Raji (cell line): ENCODE data around the gene CNNM4.

ENCODE experiments used
- POLR2A ChIP-seq: IDR thresholded peaks from 2 replicates; pipeline ENCODE4 v1.6.1; 2011; ENCODE audit warnings: low read depth, low read length, control low read depth; ENCODE audit not compliant: insufficient read depth

CNNM4 gene

GRCh38 chr2:96760036-96760985 is at the start of gene CNNM4:
CNNM4 (plus strand) TSS chr2:96760902; CDS start chr2:96761000, 98 bp downstream.
- peak; percentile 93 for TF ChIP-seq POLR2A

GRCh38 chr2:96710985-96711384 is 49.7 kb upstream of the CNNM4 start:
- TF ChIP-seq POLR2A: no peak

DNA sequence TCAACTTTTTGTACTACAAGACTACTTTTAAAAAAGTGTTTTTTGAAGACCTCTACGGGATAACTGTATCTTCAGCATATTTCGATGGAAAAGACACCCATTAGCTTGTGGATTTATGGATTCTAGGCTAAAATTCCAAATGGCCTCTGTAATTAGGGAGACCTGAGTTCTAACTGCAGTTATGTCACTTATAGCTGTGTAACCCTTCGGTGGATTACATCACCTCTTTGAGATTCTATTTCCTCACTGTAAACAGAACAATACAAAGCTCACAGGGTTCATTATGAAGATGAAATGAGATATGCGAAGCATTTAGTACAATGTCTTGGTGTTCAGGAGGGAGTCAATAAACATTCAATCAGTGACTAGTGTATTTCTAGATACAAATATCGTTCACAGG is 45.0 kb upstream of the CNNM4 start:
- no peak for TF ChIP-seq POLR2A

GRCh38 chr2:96716388-96716787 is 44.3 kb upstream of the CNNM4 start:
- no peak for TF ChIP-seq POLR2A

GRCh38 chr2:96726131-96726530 is 34.6 kb upstream of the CNNM4 start:
- no peak for TF ChIP-seq POLR2A

DNA sequence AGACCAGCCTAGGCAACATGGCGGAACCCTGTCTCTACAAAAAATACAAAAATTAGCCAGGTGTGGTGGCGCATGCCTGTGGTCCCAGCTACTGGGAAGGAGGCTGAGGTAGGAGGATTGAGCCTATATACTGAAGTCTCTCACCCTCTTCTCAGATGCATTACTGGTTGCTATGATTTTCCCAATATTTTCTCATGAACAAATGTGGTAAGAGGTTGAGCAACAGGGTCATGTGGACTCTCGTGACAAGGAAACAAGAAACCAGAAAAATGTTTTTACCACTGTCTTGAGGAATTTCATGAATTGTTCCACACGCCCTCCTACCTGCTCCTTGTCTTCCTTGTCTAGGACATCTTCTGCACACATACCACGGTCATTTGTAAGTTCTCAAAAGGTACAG is 33.3 kb upstream of the CNNM4 start:
- TF ChIP-seq POLR2A: no peak

GRCh38 chr2:96729748-96730147 is 31.0 kb upstream of the CNNM4 start:
- no peak for TF ChIP-seq POLR2A

GRCh38 chr2:96730212-96730611 is 30.5 kb upstream of the CNNM4 start:
- TF ChIP-seq POLR2A: no peak

DNA sequence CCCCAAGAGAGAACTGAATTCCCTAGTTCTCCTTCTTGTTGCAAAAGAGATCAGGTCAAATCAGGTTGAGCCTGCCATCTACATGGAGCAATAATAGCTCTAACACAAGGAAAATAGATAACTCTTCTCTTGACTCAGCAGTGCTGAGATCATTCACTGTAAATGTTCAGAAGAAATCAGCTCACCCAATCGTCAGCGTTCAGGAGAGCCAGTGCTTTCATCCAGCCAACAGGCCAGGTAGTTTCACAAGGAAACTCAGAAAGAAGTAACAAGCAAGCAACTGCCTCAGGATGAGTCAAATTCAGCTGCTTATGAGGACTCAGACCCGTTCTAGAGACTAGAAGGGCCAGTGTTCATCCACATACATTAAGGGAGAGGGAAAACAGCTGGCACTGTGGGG is 26.8 kb upstream of the CNNM4 start:
- TF ChIP-seq POLR2A: no peak

DNA sequence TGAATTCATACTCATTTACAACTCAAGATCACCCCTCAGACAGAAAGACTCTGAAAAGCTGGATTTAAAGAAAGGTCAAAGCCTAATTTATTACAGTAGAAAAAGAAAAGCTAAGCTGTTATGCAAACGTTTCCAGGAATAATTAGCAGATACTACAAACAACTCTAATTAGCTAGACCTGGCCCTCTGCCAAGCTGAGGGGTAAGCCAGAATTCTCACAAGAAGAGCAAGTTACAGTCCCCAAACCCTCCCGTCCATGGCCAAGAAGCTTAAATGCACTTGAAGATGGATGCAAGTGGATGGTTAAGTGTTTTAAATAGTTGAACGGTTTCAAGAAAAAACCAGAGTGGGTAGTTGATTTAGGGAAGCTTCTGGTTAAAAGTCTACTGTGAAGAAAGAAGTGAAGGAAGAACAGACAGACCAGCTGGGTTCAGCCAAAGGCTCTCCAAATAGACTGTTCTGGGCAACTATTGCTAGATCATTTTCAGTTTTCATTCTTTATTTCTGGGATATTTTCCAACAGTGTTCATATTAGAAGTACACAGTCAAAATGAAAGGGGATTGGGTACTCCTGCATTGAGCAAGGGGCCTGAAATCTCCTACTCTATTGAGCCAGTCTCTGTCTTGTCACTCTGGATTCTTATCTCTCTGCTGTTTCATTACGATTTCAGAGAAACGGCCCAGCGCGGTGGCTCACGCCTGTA is 25.7 kb upstream of the CNNM4 start:
- no peak for TF ChIP-seq POLR2A

GRCh38 chr2:96737251-96737650 is 23.5 kb upstream of the CNNM4 start:
- TF ChIP-seq POLR2A: no peak

GRCh38 chr2:96737831-96738230 is 22.9 kb upstream of the CNNM4 start:
- no peak for TF ChIP-seq POLR2A

DNA sequence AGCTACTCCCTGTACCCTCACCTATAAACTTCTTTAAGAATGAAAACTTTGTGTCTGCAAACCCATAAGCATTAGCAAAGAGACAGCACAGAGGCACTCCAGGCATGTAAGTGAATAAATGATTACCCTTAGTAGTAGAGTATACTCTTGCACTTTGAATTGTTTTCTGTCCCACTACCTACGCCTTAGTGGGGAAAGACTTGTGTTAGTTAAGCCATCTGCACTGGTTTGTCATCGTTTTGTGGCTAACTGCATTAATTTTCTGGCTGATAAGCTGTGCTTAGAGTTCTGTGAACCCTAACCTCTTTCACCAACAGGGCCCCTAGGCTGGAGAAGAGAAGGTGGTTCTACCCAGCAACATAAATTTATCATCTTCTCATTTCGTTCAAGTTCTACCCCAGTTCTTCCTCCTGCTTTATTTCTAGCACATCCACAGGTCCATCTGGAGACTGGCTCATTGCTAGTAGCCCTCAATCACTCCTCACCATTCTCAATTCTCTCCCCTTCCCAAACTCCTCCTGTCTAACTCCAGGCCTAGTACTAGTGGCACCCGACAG is 21.5 kb upstream of the CNNM4 start:
- no peak for TF ChIP-seq POLR2A

DNA sequence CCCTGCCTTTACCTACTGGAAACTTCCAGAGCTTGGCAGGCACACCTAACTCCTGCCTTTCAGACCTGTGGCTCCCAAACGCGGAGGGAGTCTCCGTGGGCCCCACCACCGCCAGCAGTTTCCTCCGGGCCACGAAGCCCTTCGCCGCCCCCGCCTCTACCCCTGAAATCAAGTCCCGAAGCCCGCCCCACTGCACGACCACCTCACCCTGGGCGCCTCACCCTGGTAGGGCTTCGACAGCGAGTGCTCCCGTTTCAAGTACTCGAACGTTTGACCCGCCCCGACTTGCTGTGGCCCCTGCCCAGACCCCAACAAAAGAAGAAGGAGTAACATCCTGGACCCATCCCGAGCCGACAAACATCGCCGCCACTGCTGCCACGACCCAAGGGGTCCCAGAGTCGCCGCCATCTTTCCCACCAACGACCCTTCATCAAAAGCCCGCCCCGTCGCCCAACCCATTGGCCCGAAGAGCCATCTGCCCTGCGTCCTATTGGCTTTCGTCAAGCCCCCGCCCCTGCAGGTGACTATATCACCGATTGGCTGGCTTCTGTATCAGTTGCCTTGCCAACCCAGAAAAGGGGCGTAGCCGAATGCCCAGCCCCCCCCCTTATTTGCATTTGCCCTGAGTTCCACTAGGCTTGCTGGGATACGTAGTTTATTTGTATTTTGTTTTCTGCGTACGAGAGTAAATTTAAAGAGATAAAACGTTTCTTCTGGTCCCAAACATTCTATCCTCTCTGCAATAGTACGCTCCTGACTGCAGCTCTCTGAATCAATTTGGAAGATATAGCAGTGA is 20.9 kb upstream of the CNNM4 start, which contains the start of gene LMAN2L:
Gene LMAN2L, minus strand, starts transcription at position 432 of the 796 bp plus-strand sequence. Its CDS starts 24 bp downstream, at position 408.
- TF ChIP-seq POLR2A: peak; percentile 79

- TF ChIP-seq POLR2A: no peak
Observed at GRCh38 chr2:96747061-96747617, 13.6 kb upstream of the CNNM4 start.

DNA sequence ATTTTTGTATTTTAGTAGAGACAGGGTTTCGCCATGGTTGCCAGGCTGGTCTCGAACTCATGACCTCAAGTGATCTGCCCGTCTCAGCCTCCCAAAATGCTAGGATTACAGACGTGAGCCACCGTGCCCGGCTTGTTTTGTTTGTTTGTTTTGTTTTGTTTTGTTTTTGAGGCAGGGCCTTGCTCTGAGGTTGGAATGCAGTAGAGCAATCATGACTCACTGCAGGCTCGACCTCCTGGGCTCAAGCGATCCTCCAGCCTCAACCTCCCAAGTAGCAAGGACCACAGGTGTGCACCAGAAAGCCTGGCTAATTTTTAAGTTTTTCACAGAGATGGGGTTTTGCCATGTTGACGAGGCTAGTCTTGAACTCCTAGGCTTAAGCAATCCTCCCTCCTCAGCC is 8.9 kb upstream of the CNNM4 start:
- TF ChIP-seq POLR2A: no peak
